NCI-H1417 (cell line): ENCODE results near the gene HLCS.

Experiments
- DNase-seq, 3 experiments: peaks; one replicate each; lab custom pipeline; 2025; lab: John Stamatoyannopoulos, UW

Gene HLCS

DNA sequence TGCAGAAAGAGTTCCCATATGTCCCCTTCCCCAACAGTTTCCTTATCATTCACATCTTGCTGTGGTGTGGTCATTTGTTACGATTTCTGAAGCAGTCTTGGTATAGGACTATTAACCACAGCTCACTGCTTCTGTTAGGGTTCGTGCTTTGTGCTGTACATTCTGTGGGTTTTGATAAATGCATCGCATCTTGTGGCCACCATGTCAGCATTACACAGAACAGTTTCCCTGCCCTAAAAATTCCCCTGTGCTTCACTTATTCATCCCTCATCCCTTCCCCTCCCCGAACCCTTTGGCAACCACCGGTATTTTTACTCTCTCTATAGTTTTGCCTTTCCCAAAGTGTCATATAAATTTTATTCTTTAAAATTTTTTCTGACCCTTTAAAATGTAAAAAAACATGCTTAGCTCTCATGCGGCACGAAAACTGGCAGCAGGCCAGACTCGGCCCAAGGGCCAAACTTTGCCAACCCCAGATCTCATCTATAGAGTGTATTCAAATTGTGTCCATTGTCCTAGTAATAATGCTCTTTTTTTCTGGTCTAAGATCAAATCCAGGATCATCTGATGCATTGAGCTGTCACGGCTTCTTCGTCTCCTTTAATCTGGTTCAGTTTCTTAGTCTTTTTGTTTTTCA is 189.4 kb downstream of the HLCS start:
- no peak for DNase-seq

DNA sequence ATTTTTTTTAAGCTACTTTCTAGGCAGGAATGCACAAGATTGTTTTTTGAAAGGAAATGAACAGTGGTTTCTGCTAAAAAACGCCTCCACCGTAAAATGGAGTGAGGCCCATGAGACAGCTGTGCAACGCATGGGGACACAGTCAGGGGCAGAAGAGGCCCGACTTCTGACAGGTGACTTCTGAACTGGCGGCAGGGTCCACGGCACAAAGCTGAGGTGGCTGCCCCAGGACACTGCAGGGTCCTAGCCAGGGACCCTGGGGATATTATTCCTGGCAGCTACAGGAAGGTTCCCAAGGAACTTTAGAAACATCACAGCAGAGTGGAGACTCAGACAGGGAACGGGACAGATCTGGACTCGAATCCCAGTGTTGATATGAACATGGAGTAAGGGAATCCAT is 192.5 kb downstream of the HLCS start:
- DNase-seq = no peak

DNA sequence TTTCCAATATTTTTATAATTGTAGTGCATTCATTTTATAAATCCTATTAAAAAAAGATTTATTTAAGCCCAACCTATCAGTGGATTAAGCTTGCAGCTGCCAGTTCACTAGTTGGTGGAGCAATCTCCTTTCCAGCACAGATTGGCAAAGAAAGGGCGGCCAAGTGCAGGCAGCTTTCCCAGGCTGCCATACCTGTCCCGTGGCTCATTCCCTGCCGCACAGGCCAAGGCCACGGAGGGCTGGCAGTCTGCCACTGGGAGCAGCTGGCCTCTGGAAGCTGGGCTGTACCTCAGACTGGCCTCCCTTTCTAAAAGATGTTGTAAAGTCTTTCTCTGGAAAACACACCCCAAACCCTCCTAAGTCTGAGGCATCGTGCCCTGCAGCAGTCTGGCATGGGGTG is 193.4 kb downstream of the HLCS start:
- no peak for DNase-seq

DNA sequence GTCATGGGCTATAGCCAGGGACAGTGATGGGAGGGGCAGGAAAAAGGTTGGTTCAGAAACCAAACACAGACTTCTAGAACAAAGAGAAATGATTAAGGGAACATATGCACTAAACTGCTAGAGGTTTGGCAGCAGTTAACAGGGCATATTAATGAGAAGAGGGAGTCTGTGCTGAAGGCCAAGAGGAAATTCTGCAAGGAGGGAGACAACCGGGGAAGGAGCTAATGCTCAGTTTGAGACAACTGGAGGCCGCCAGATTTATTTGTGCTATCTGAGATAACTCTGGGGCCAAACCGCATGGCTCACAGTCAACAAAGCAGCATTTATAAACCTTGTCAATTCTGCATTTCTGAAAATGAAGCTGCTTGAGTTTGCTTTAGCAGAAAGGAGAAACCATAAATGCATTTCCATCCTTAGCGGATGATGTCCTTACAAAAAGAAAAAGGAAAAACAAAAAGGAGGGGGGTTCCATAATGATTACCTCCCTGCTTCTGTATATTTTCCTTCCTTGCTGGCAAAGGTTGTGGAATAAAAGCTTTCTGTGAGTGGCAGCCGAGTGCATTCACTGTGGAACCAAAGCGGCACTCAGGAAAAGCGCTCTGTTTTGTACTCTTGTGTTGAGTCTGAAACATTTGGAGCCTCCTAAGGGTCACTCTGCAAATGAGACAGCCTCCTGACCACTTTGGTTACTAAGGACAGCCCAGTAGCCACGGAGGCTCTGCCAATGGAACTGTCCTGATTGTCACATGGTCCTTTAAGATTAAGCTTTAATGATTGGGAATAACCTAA is 197.2 kb downstream of the HLCS start:
- DNase-seq = peak in 1 of 3 experiments; percentile 31

DNA sequence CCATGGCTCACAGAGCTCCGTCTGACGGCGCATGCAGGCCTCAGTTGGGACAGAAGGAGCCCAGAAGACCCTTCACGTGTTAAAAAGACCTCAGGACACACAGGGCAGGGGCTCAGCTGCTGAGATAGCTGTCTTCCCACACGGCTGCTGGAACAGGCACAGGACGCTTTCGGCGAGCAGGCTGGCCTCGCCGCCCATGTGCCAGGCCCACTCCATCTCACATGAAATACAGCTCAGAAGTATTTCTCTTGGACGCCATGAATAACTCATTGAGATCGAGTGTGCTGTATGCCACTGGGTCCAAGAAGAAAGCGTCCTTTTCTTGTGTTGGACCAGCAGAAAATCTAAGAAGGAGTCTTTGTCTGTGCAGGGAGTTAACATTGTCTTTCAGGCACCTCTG is 198.0 kb downstream of the HLCS start:
- no peak for DNase-seq

DNA sequence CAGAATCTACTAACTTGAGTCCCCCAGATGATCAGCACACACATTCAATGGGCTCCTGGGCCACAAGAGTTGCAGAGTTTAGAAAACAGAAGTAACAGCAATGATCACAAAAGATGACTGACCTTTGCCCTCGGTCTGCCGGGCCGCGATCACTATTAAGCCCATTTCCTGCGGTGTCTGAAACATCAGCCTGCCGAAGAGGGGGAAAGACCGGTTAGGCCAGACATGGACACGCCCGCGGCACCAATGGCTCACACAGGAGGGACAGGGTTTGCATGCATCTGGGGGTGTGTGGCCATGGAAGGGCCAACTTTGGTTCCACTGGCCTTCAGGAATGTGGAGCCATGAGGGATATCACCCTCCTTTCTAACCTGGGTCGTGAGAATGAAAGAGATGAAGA is 199.4 kb downstream of the HLCS start:
- DNase-seq = no peak

DNA sequence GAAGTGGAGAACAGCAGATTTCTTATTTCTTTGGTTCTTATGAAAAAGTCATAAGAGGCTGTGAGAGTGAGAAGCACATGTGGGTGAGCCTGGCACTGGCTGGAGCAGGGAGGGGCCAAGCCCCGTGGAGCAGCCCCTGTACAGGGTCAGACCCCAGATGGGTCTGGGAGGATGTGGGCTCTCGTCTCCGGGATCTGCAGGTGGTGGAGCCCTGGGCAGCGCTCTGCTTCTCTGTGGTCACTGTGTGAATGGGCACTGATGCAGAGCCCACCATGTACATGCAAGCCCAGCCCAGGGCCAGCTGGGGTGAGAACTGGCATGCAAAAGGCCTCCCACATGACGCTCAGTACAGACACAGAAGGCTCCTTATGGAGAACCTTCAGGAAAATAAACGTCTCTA is 200.0 kb downstream of the HLCS start:
- no peak for DNase-seq

DNA sequence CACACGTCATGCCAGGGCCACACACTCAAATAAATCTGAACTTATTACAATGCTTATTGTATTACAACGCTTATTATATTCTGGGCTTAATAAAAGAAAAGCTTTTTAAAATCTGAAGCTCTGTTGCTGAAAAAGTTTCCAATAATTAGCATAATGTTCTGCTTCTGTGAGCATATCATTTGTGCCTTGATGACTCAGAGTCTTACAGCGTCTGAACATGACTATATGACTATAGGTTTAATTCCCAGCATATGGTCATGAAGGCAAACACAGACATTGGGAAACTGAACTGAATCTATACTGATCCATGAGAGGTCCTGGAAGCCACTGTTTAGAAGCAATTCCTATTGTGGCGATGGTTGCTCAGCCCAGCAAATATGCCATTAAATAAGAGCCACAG is 201.2 kb downstream of the HLCS start:
- no peak for DNase-seq

DNA sequence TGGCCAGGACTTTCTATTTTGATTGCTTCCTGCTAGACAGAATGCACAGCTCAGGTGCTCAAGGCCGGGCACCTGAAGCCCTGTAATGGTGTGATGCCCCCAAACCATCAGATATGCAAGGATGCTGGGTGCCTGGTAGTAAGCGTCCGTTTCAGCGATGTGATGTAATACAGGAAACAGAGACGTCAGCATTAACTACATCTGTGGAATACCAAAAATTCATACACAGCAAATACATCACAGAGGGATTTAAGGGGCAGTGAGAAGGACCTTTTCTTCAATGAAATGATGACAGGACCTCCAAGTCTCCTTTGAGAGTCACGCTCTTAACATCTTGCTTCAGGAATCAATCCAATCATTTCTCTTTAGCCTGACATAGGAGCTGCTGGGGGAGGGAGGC is 203.2 kb downstream of the HLCS start:
- no peak for DNase-seq

DNA sequence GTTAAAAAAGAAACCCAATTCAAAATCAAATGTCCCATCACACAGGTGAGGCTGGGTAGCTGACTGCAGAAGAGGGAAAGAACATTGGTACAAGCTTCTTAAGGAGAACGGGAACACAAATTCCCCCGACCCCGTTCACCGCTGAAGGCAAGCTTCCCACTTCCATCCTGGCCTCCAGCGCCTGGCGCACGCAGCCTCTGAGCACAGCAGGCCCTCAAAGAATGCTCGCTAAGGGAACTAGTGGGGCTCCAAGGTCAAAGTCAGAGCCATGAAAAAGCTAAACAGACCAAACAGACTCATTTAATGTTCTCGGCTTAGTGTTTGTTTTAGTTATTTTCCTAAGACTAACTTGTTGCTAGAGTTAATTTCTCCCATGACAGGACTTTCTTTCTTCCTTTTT is 203.8 kb downstream of the HLCS start:
- no peak for DNase-seq

DNA sequence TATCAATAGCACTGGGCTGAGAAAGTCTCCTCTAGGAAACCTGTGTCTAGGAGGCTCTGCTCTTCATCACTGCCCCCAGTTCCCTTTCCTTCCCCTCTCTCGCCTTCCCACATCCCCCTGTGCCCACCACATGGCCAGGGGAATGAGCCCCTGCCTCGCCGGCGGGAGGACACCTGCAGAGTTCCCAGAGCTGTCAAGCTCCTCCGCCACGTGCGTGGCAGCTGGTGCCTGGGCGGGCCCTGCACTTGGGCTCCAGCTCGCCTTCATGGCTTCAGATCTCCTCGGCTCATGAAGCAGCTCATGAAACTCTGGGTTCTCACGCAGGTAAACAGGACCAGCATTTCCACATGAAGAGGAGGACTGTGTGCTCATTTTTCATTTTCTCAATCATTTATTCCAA is 204.8 kb downstream of the HLCS start:
- no peak for DNase-seq

DNA sequence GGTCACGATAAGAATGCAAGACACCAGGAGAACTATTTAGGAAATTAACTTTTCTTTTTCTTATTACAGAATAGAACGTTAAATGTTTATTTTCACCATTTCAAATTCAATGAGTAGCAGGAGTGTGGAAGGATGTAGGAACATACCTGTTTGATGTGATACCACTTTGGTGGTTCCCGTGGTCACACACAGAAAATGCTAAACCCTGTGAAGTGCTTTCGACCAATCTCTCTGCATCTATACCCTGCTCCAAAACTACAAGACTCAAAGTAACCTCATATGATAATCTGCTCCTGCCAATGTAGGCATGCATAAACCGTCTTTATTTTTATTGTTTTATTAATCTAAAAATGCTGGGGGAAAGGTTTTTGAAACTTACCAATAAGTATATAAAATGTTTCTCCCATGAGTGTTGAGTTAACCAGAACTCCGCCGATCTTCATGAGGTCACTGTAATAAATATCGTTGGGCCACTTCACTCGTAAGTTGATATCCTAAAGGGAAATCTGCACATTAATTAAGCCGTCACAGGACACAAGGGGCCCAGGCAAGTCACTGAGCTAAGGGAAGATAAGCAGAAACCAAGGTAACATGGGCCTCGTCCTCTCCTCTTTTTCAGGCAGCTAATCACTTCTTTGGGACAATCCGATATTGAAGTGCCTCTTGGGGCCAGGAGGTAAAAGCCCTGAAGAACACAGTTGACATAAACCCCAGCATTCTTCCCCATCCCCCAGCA is 207.0 kb downstream of the HLCS start:
- DNase-seq = peak in 2 of 3 experiments; percentile 8 to 40

DNA sequence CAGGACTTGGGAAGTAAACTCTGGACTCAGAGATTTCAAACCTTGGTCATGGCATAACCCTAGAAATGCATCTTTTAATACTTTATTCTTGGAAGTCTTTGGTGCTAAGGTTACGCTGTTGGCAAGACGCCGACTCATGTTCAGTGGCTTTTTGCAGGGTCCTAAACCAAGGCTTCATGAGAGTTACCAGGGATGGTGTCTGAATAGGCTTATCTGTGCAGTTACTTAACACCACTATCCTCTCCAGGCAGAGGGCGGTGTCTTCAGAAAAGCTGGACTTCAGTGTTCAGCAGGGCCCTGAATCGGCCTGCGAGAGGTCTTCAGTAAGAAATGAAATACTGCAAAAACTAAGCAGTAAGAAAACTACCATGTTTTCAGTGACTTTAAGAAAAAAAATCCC is 209.3 kb downstream of the HLCS start:
- DNase-seq = no peak

DNA sequence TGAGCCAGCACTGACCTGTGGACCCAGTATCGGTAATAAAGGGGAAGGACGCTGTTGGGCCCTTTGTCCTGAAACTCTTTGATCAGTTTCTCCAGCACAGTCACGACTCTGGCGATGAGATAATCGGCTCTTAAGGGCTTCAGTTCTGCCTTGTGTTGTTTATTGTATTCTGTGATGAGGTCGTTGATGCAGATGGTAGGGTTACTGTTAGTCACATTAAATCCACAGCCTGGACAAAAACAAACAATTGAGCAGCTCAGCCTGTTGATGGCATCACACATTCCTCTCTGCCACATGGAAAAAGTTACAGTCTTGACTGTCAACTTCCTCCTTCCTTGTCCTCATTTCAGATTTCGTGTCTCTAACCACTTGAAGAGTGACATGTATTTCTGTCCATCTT is 209.9 kb downstream of the HLCS start:
- peak in 1 of 3 experiments; percentile 11 for DNase-seq

DNA sequence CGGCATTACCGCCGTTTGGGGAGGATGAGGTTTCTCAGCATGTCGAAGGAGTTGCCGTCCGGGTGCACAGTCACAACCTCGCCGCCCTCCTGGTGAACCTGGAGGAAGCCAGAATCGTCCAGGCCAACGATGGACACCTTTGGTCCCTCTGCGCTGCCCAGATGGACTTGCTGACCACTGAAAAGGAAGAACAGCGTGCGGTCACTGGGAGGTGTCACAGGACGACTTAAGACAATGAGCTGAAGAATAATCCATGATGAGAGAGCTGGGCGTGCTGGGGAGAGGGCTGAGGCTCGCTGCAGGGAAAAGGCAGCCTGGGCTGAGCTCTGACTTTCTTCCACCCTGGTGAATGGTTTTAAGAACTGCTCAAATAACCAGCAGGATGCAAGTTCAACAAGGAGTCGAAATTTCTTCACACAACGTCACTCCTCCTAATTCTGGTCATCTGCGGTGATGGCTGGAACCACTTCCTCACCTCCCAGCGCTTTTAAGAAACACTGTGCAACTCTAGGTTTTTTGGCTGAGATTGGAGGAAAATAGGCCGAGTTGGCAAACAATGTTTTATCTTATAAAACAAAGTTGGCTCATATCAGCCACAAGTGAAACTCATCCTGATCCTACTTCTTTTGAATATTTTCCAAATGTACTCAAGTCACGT is 212.1 kb downstream of the HLCS start:
- no peak for DNase-seq

DNA sequence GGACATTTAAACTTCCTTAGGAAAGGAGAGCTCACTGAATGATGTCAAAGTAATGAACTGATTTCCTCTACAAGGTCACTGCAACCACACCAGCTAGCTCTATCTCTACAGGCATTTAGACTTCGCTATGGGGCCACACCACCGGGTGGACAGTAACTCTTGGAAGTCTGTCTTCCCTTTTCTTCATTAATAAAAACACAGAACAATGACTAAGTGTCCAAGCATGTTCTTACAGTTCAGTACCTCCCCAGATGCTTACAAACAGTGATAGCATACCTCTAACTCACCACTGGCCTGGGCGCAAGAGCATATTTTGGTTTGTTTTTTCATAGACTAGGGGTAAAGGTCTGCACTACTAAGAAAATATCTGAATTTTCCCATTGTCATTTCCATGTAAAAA is 212.9 kb downstream of the HLCS start:
- no peak for DNase-seq

DNA sequence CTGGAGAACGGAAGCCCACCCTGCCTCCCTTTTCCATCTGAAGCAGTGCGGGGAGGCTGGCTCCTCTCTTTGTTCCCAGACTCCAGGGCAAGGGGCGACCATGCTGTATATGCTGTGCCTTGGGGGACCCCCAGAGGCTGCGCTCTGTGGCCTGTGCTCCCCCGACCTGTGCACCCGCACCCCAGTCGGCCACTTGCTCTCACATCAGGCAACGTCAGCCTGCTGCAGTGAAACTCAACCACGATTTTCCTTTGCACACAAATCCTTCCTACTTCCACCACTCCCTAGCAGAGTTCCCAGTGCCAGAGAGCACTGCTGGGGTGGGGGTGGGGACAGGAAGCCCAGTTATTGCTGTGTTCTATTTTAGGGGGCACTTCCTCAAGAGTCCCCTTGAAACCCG is 215.1 kb downstream of the HLCS start:
- DNase-seq = no peak

DNA sequence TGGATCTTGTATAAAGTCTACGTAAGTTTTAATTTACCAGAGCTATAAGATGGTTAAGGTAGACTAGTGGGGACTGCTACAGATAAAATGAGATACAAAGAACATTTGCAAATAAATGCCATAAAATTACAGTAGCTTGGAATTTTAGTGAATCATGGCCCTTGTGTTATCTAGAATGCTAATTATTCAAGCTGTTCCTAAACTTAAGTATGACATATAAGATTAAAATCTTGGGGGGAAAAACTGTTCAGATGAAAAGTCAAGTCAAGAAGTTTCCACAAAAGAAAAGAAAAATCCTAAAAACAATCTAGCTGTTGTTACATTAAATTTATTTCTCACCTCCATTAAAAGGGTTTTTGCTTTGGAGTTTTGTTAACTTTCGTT is 215.9 kb downstream of the HLCS start:
- no peak for DNase-seq

DNA sequence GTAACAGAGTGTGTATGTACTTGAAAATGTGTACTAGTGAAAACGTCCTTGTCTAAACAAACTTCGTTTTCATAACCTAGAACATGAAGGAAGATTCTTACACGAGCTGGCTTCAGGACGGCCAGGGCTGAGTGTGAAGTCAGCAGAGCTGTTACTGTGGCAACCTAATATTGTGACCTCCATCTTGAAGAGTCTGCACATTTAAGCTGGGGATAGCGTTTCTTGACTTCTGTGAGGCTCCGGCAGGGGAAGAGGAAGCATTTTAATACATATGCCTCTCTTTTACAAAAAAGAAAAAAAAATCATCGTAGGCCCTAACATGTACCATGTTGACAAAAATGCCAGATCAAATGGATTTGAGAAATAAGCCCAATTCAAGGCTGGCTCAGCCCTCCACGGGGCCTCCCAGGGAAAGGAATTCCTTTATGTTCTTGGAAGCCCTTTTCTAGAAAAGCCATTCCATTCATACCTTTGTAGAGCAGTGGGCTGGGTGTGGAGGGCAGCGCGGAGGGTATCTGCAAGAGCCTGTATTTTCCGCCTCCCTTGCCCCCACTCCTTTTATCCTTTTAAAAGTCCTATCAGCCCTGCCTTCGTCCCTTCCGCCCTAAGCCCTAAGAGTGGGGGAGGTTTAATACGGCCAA is 216.4 kb downstream of the HLCS start:
- no peak for DNase-seq

DNA sequence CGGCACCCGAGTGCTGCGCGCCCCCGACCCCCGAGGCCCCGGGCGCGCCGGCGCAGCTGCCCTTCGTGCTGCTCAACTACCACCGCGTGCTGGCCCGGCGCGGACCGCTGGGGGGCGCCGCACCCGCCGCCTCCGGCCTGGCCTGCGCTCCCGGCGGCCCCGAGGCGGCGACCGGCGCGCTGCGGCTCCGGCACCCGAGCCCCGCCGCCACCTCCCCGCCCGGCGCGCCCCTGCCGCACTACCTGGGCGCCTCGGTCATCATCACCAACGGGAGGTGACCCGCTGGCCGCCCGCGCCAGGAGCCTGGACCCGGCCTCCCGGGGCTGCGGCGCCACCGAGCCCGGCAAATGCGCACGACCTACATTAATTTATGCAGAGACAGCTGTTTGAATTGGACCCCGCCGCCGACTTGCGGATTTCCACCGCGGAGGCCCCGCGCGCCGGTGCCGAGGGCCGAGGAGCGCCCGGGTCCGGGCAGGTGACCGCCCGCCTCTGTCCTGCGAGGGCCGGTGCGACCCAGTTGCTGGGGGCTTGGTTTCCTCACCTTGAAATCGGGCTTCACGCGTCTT is 218.6 kb downstream of the HLCS start:
- DNase-seq = no peak

DNA sequence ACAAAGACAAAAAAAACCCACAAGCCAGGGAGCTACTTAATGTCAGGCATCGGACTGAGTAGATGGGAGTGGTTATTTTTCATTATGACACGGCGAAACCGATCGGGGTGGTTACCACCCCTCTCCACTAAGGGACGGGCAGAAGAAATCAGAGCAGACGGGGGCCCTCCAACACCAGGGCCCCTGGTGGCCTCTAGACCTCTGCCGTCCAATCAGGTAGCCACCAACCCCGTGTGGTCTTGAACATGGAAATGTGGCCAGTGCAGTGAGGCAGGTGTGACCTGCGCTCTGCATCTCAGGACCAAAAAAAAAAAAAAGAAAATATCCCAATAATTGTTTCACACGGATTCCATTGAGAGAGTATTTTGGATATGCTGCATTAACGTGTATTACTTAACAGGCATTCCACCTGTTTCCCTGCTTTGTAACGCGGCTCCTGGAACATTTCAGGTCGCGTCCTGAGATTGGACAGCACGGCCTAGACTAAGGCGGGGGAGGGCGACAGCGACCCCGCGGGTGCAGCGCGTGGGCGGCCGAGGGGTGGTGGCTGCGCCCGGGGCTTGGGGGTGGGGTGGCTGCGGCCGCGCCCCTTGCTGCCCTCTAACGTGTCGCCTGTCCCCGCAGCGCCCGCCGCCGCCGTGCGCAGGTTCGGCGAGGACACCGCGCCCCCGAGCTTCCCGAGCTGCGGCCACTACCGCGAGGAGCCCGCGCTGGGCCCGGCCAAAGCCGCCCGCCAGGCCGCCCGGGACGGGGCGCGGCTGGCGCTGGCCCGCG is 219.2 kb downstream of the HLCS start:
- DNase-seq = no peak
